ENCODE results near the gene CALU.

CALU gene

GRCh38 chr7:128728598-128728997 lies 10.6 kb upstream of the CALU start:
- H3K27me3 ChIP-seq (ENCODE audit: low read length) = no peaks in the 10 kb centered on the region
- TF ChIP-seq EZH2phosphoT487 (conservative IDR thresholded peaks at IDR 0.05; ENCODE audit: low read length) = no peak
- no peak for TF ChIP-seq CTCF (IDR thresholded peaks at IDR 0.05; ENCODE audit: insufficient read depth, low read length, poor library complexity, severe bottlenecking)
- no peak overlapping the region for H3K27ac ChIP-seq (ENCODE audit: low read depth, low read length)
- H3K9ac ChIP-seq (ENCODE audit: low read length) = no peak overlapping the region
- no peak overlapping the region for H3K4me2 ChIP-seq (ENCODE audit: low read depth, low read length, poor library complexity, severe bottlenecking)
- H3K9me2 ChIP-seq (replicated peaks; ENCODE audit: insufficient read depth, low read length) = no peaks in the 10 kb centered on the region
- no peaks in the 10 kb centered on the region for H3F3A ChIP-seq (ENCODE audit: insufficient read depth)
- no peak overlapping the region for H2AFZ ChIP-seq (ENCODE audit: low read depth, low read length, severe bottlenecking)
- no peaks in the 10 kb centered on the region for H3K79me2 ChIP-seq (ENCODE audit: insufficient read depth, low read length)
- H4K20me1 ChIP-seq (ENCODE audit: low read depth, low read length) = no peaks in the 10 kb centered on the region
- H3K9me3 ChIP-seq (ENCODE audit: insufficient read depth, low read length) = no peaks in the 10 kb centered on the region
- no peak overlapping the region for H3K4me3 ChIP-seq (ENCODE audit: insufficient read depth, low read length, poor library complexity, severe bottlenecking)
- H3K36me3 ChIP-seq (ENCODE audit: low read length) = no peaks in the 10 kb centered on the region

GRCh38 chr7:128729494-128729893 lies 9.7 kb upstream of the CALU start:
- Histone ChIP-seq H3K4me2 (ENCODE audit: low read depth, low read length, poor library complexity, severe bottlenecking) (no peak overlapping the region), H3K4me3 (ENCODE audit: insufficient read depth, low read length, poor library complexity, severe bottlenecking) (no peak overlapping the region), H3K9me3 (ENCODE audit: insufficient read depth, low read length) (no peaks in the 10 kb centered on the region), H2AFZ (ENCODE audit: low read depth, low read length, severe bottlenecking) (no peak overlapping the region), H3F3A (ENCODE audit: insufficient read depth) (no peaks in the 10 kb centered on the region), H3K9ac (ENCODE audit: low read length) (no peak overlapping the region), H4K20me1 (ENCODE audit: low read depth, low read length) (no peaks in the 10 kb centered on the region), H3K9me2 (replicated peaks; ENCODE audit: insufficient read depth, low read length) (no peaks in the 10 kb centered on the region), H3K27ac (ENCODE audit: low read depth, low read length) (no peak overlapping the region), H3K36me3 (ENCODE audit: low read length) (no peaks in the 10 kb centered on the region), H3K79me2 (ENCODE audit: insufficient read depth, low read length) (no peaks in the 10 kb centered on the region), H3K27me3 (ENCODE audit: low read length) (no peaks in the 10 kb centered on the region)
- TF ChIP-seq EZH2phosphoT487 (conservative IDR thresholded peaks at IDR 0.05; ENCODE audit: low read length) = no peak
- TF ChIP-seq CTCF (IDR thresholded peaks at IDR 0.05; ENCODE audit: insufficient read depth, low read length, poor library complexity, severe bottlenecking) = no peak

- no peak for TF ChIP-seq EZH2phosphoT487 (conservative IDR thresholded peaks at IDR 0.05; ENCODE audit: low read length)
- no peak for TF ChIP-seq CTCF (IDR thresholded peaks at IDR 0.05; ENCODE audit: insufficient read depth, low read length, poor library complexity, severe bottlenecking)
- H3K36me3 ChIP-seq (ENCODE audit: low read length) = no peaks in the 10 kb centered on the region
- H3K4me2 ChIP-seq (ENCODE audit: low read depth, low read length, poor library complexity, severe bottlenecking) = no peak overlapping the region
Measured at GRCh38 chr7:128731184-128731583, 8.0 kb upstream of the CALU start.

More at GRCh38 chr7:128731184-128731583, 8.0 kb upstream of the CALU start:
- no peak overlapping the region for H3K27ac ChIP-seq (ENCODE audit: low read depth, low read length)
- H3K4me3 ChIP-seq (ENCODE audit: insufficient read depth, low read length, poor library complexity, severe bottlenecking) = no peak overlapping the region
- no peaks in the 10 kb centered on the region for H3F3A ChIP-seq (ENCODE audit: insufficient read depth)
- no peaks in the 10 kb centered on the region for H3K79me2 ChIP-seq (ENCODE audit: insufficient read depth, low read length)
- no peaks in the 10 kb centered on the region for H3K9me2 ChIP-seq (replicated peaks; ENCODE audit: insufficient read depth, low read length)
- H4K20me1 ChIP-seq (ENCODE audit: low read depth, low read length) = no peaks in the 10 kb centered on the region
- H2AFZ ChIP-seq (ENCODE audit: low read depth, low read length, severe bottlenecking) = no peak overlapping the region
- H3K9me3 ChIP-seq (ENCODE audit: insufficient read depth, low read length) = no peaks in the 10 kb centered on the region
- no peak overlapping the region for H3K9ac ChIP-seq (ENCODE audit: low read length)
- H3K27me3 ChIP-seq (ENCODE audit: low read length) = no peaks in the 10 kb centered on the region

Measured in SU-DHL-6 (cell line).